Middle frontal gyrus (tissue), 1 donor: ENCODE results near the gene RNPEP.
"Not testable (repeated sequence)": the region's sequence is repeated elsewhere in the genome, so short reads cannot be mapped to it uniquely, and the experiment has no call there.

Source experiments
- DNase-seq: peaks from one replicate; pipeline ENCODE4 v3.0.0-alpha.2; 2015; ENCODE audit warnings: low spot score; ENCODE audit errors: extremely low spot score

Gene RNPEP

DNA sequence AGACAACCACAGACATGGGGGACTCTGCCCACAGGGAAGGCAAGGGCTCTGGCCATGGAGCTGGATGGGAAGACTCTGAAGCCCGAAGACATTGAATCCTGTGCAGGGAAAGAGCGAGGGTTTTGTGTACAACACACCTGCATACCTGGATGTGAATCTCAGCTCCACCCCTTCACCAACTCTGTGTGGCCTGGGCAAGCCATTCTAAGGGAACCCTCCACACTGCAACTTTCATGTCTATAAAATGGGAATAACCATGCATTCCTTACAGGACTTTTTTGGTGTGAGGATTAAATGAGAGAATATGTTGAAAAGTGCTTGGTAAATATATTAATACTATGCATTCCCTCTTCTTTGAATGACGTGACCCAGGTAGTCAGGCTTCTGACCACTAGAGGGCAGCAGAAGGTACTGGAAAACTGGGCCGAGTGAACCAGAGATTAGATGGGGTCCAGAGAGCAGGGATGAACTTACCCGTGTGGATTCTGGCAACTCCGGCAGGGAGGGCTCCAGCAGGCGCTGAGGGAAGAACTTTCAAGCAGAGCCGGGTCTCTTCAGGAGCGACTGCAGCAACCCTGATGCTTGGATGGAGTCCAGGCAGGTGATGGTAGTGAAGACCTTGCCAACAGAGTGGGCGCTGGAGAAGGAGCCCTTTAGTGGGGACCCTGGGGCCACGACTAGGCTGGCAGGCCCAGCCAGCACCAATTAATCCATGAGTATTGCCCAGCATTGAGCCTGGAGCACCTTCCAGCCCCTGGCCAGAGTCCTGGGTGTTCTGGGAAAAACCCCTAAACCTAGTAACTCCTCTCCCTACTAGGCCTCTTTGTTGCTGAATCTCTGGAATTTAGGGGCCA, 27.1 kb downstream of the RNPEP start:
- peak; percentile 64 for DNase-seq

DNA sequence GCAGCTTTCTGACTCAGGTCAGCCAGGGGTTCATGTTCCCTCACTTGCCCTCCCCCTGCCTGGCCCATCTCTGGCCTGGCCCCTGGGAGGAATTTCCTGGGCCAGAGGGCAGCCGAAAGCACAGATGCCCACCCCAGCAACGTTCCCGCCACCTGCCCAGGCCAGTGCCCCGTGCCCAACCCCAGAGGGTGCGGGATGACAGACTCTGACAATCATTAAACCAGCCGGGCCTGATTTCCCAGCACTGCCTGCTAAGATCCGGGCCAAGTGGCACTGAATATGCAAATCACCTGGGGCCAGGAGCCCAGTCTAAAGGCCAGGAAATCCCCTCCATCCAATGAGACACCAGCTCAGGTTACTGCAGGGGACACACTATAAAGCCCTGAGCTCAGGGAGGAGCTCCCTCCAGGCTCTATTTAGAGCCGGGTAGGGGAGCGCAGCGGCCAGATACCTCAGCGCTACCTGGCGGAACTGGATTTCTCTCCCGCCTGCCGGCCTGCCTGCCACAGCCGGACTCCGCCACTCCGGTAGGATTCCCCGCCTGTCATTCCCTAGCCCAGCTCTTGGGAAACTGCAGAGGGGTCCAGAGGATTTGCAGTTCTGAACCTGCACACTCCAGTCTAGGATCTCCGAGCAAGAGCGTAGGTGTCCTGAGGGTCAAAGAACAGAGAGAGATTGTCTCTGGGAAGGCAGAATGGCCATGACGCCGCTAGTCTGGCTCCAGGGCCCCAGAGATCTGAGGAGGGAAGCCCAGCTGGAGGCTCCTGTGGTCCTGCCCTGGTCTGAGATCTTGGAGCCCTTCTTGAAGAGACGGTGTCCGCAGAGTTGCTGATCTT, 27.9 kb downstream of the RNPEP start, which contains the start of gene ELF3:
Gene ELF3, plus strand, starts transcription at position 408 of the 836 bp plus-strand sequence. CDS start 550 bp downstream, outside the sequence.
- no peak for DNase-seq

DNA sequence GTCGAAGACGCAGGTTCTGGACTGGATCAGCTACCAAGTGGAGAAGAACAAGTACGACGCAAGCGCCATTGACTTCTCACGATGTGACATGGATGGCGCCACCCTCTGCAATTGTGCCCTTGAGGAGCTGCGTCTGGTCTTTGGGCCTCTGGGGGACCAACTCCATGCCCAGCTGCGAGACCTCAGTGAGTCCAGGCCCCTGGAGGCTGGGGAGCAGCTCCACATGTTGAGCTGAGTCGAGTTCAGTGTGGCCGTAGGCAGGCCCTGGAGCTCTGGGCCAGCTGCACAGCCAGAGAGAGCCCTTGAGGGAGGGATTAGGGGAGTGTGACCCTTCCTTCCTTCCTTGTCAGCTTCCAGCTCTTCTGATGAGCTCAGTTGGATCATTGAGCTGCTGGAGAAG, 29.5 kb downstream of the RNPEP start:
- no peak for DNase-seq

DNA sequence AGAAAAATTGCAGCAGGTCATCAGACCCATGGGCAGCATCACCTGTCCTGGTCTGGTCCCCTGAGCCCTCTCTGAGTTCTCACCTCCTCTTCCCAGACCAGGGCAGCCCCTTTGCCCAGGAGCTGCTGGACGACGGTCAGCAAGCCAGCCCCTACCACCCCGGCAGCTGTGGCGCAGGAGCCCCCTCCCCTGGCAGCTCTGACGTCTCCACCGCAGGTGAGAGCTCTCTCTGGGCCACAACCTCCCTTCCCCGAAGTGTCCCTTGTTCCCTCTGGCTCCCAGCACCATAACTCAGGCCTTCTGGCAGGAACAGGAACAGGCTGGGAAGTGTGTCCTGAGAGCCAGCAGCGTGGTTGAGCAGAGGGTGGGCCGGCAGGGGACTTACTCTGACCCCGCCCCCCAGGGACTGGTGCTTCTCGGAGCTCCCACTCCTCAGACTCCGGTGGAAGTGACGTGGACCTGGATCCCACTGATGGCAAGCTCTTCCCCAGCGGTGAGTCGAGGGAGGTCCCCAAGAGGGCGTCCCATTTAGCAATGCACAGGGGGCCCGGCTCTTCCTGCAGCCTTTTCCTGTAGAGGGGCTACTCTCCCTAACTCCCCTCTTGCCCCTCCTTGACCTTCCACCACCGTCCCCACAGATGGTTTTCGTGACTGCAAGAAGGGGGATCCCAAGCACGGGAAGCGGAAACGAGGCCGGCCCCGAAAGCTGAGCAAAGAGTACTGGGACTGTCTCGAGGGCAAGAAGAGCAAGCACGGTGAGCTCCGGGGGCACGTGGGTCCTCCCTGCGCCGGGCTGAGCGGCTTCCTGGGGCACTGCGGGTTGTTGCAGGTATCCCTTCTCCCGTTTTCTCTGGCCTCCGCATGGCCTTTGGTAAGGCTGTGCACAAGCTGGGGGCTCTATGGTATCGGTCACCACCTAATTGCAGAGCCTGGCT, 30.4 kb downstream of the RNPEP start:
- no peak for DNase-seq

DNA sequence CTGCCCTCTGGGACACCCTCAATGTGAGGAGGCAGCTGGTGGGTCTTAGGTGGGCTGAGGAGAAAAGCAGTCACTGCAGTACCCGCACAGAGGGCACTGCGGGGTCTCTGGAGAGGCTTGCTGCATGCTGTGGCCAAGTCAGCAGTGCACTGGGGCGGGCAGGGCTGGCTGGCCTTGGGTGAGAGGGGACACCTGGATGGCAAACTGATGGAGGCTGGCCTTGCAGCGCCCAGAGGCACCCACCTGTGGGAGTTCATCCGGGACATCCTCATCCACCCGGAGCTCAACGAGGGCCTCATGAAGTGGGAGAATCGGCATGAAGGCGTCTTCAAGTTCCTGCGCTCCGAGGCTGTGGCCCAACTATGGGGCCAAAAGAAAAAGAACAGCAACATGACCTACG, 31.2 kb downstream of the RNPEP start:
- DNase-seq = no peak

DNA sequence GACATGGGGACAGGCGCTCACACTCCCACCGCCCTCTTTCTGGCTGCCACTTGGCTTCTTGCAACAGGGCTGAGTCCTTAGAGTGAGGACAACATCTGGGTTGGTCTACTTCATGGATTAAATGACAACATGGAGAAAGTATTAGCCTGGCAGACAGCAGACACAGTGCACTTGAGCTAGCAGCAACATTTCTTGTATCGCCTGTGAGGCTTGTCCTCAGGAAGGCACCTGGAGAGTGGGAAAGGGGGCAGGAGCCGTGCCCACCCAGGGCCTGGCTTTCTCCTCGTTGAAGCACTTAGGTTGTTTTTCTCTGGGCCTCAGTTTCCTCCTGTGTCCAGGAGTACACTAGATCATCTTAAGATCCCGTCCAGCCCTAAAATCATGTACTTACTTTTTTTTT, 31.6 kb downstream of the RNPEP start:
- DNase-seq = no peak

DNA sequence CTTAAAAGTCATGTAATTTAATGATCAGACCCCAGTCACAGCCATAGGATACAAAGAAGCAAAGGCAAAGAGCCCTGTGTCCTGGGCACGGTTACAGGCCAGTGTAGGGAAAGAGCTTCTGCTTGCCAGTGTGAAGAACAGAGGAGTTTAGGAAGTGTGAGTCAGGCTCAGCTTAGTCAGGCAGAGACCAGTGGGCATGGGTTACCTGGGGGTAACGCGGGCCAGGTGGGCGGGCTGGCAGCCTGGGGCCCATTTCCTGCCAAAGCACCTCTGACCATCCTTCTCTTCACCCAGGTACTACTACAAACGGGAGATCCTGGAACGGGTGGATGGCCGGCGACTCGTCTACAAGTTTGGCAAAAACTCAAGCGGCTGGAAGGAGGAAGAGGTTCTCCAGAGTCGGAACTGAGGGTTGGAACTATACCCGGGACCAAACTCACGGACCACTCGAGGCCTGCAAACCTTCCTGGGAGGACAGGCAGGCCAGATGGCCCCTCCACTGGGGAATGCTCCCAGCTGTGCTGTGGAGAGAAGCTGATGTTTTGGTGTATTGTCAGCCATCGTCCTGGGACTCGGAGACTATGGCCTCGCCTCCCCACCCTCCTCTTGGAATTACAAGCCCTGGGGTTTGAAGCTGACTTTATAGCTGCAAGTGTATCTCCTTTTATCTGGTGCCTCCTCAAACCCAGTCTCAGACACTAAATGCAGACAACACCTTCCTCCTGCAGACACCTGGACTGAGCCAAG, 32.6 kb downstream of the RNPEP start:
- DNase-seq = no peak

DNA sequence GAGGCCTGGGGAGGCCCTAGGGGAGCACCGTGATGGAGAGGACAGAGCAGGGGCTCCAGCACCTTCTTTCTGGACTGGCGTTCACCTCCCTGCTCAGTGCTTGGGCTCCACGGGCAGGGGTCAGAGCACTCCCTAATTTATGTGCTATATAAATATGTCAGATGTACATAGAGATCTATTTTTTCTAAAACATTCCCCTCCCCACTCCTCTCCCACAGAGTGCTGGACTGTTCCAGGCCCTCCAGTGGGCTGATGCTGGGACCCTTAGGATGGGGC, 33.2 kb downstream of the RNPEP start:
- no peak for DNase-seq

DNA sequence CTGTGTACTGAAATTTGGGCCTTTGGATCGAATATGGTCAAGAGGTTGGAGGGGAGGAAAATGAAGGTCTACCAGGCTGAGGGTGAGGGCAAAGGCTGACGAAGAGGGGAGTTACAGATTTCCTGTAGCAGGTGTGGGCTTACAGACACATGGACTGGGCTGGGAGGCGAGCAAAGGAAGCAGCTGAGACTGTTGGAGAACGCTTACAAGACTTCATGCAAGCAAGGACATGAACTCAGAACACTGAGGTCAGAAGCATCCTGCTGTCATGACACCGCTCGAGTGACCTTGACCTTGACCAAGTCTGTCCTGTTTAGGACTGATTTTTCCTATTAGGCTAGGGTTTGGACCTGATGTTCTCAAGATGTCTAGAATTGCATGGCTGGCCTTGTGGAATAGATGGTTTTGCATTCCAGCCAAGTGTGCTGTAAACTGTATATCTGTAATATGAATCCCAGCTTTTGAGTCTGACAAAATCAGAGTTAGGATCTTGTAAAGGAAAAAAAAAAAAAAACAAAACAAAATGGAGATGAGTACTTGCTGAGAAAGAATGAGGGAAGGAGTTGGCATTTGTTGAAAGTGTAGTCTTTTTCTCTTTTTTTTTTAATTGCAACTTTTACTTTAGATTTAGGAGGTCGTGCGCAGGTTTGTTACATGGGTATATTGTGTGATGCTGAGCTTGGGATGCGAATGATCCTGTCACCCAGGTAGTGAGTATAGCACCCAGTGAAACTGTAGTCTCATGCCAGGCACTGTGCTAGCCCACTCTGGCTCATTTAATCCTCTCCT, 33.8 kb downstream of the RNPEP start:
- DNase-seq = no peak

DNA sequence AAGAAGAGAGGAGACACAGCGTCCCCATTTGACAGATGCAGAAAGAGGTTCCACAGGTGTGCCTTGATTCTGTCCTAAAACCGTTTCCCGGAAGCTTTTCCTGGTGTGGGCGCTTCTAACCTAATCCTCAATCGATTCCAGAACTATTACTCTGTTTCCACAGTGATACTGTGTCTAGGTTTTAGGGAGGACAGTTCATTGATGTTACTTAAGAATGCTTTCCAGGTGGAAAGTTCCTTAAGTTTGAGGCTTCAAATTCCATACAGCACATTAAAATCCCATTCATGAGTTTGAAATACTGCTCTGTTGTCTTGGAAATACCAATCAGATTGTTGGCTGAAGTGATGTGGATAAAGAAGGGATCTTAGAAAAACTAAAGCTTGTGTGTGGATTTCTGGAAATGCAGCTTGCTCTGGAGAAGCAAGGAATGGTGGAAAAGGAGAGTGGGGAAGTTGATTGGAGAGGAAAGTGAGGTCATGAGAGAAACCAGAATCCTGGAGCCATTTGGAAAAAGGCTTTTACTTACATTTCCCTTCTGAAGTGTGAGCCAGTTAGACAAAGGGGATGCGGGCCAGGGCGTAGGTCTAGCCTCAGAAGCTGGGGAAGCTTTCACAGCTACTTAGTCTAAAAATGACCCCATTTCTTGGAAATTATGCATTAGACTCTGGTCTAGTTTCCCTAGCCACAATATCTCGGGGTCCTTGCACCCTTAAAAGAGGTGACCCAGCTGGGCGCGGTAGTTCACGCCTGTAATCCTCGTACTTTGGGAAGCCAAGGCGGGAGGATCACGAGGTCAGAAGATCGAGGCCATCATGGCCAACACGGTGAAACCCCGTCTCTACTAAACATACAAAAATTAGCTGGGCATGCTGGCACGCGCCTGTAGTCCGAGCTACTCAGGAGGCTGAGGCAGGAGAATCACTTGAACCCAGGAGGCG, 34.6 kb downstream of the RNPEP start:
- DNase-seq = no peak

DNA sequence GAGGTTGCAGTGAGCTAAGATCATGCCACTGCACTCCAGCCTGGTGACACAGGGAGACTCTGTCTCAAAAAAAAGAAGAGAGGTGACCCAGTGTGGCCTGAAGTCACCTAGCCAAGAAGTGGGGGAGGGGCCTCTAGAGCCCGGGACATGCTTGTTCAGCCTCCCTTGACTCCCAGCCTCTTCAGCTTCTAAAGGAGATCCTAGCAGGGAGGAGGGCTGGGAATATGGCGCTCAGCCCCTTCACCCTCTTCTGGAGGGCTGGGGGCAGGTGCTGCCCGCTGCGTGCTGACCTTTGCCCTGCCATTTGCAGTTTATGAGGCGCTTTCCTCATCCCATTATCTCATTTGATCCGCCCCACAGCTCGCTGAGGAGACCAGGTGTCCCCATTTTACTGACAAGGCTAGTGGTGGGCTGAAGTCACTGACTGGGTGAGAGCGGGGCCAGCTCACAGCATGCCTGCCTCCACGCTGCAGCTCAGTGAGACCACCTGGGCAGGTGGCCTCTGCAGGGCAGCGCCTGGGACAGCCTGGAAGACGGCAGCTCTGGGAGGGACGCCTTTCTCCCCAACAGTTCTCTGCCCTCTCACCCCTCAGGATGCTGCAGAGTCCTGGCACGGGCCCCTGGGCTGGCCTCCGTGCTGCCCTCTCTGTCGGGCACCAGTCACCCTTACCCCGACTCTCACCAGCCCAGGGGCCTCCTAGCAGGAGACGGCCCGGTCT, 35.5 kb downstream of the RNPEP start:
- no peak for DNase-seq

DNA sequence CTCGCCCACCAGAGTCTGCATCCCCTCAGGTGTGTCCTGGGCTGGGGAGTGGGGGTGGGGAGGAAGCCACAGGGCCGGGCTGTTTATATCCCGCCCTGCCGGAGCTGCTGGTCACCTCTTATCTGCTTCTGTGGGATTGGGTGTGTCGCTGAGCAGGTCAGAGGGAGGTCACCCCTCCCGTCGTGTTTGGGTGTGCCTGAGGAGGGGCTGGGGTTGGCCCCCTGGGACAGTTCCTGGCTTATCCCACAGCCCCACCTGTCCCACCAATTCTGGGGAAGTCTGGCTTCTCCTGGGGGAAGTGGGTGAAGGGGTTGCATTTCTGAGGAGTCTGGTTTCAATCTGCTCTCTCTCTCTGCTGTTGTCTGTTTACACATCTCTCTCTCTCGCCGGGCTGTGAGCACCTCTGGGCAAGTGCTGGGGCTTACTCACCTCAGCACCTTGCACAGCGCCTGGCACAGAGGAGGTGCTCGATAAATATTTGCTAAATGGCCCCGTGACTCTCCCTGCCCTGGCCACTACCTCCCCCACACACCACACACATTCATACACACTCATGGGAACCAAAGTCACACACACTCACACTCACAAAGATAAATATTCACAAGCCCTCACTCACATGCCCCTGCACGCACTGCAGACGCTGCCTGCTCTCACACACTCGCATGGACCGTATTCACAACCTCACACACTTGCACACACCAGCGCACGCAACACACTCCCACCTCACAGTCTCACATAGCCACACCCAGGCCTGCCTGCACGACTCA, 36.2 kb downstream of the RNPEP start:
- no peak for DNase-seq

DNA sequence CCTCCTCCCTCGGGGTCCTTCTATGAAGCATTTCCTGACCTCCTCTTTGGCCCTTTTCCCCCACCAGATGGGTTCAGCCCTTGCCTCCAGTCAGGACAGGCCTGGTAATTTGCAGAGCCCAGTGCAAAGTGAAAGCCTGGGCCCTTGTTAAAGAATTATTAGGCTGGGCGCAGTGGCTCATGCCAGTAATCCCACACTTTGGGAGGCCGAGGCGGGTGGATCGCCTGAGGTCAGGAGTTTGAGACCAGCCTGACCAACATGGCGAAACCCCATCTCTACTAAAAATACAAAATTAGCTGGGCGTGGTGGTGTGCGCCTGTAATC, 36.7 kb downstream of the RNPEP start:
- not testable (repeated sequence) for DNase-seq

DNA sequence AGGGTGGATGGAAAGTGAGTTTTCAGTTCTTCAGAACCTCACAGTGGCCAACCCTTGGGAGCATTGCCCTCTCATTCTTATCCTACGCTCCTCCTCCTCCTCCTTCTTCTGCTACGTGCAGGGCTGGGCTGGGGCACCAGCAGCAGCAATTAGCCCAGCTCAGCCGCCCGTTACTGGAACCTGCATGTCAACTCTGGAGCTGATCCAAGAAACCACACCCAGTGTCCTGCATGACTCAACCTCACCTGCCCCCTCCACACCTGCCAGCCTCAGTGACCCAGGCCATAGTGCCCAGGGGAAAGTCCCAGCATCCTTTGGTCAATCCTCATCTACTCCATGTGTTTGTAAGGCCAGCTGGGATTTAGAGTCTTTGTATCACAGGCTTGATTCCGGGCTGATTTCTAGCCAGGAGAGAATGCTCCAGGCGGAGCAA, 40.6 kb downstream of the RNPEP start:
- no peak for DNase-seq

DNA sequence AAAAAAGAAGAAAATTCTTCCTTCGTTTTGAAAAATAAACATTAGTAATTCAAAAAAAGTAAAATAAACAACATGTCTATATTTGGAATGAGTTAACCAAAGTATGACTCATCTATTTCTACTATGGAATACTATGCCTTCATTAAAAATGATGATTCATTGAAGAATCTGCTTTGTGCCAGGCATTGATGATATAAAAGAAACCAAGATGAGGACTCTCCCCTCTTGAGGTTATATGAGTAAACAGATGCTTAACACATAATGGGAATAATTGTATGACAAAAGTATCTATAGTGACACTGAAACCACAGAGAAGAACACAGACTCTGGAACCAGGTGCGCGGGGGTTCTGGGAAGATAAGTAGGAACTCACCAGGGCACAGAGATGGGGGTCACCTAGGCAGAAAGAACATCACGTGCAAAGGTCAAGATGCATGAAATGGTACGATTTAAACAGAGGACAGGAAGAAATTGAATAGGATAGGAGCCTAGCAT, 46.8 kb downstream of the RNPEP start:
- no peak for DNase-seq

DNA sequence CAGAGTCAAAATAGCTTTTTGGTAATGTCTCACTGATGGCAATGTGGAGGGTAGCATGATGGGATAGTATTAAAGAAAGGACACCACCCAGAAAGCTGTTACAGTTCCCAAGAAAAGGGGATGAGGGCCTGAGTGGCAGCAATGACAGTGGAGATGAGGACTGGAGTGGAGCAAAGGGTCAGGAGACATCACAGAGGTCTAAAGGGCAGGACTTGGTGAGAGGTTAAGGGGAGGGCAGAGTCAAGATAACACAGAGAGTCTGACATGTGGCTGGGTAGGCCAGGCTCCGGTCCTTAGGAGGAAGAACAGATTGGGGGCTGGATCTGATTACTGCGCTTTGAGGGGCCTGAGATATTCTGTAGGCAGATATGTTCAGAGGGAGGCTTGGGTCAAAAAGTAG, 47.3 kb downstream of the RNPEP start:
- no peak for DNase-seq

DNA sequence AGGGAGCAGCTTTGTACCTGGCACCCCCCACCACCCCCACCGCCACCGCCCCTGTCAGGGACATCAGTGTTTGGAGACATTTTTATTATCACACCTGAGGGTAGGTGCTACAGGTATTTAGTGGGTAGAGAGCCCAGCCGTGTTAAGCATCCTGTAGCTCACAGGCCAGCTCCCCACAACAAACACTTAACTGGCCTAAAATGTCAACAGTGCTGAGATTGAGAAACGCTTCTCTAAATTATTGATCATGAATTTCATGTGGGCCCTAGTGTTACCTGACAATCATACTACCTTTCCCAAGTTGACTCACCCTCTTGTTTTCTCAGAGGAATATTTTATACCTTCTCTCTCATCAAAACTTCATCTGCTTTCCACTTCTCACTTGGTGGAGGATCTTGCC, 49.3 kb downstream of the RNPEP start:
- DNase-seq = no peak
